HCEC 1CT (cell line): Measurements from ENCODE around the gene ILKAP.

ENCODE experiments used
- DNase-seq: peaks from one replicate; pipeline ENCODE4 v3.0.0-alpha.2; 2017

ILKAP gene

GRCh38 chr2:238149841-238150572, 53.5 kb downstream of the ILKAP start:
- no peak for DNase-seq

- no peak for DNase-seq
Measured at GRCh38 chr2:238148981-238149380, 54.5 kb downstream of the ILKAP start.

- no peak for DNase-seq
Measured at GRCh38 chr2:238146884-238147544, 56.5 kb downstream of the ILKAP start.

GRCh38 chr2:238145851-238146250, 57.6 kb downstream of the ILKAP start:
- no peak for DNase-seq

- no peak for DNase-seq
Measured at GRCh38 chr2:238145046-238145445, 58.4 kb downstream of the ILKAP start.

GRCh38 chr2:238144262-238144661, 59.2 kb downstream of the ILKAP start:
- DNase-seq, result no peak

- DNase-seq, result peak; percentile 78
Measured at GRCh38 chr2:238143239-238143951, 60.1 kb downstream of the ILKAP start.

- DNase-seq, result no peak
Measured at GRCh38 chr2:238142382-238143205, 60.9 kb downstream of the ILKAP start.

- peak; percentile 53 for DNase-seq
Measured at GRCh38 chr2:238141541-238142318, 61.8 kb downstream of the ILKAP start.

- no peak for DNase-seq
Measured at GRCh38 chr2:238140721-238141540, 62.6 kb downstream of the ILKAP start.

GRCh38 chr2:238140040-238140439, 63.5 kb downstream of the ILKAP start:
- DNase-seq, result no peak

- DNase-seq, result no peak
Measured at GRCh38 chr2:238139196-238140039, 64.1 kb downstream of the ILKAP start.

- no peak for DNase-seq
Measured at GRCh38 chr2:238138331-238139195, 64.9 kb downstream of the ILKAP start, which contains the start of gene KLHL30. Gene KLHL30 (plus strand): TSS chr2:238138668. CDS start chr2:238140755, 2,087 bp downstream.

- DNase-seq, result no peak
Measured at GRCh38 chr2:238137885-238138284, 65.6 kb downstream of the ILKAP start.

- DNase-seq, result peak; percentile 36
Measured at GRCh38 chr2:238136820-238137537, 66.5 kb downstream of the ILKAP start.

GRCh38 chr2:238135601-238136150, 67.8 kb downstream of the ILKAP start:
- DNase-seq, result no peak

GRCh38 chr2:238134393-238134785, 69.1 kb downstream of the ILKAP start:
- DNase-seq, result no peak
